Measurements from ENCODE around the gene ZCCHC17. TPM values are rescaled to one million over a fixed set of nuclear protein-coding genes. Genes with fewer than 3 reads are reported as not detected.
"Not testable (repeated sequence)": the region's sequence is repeated elsewhere in the genome, so short reads cannot be mapped to it uniquely, and the experiment has no call there.

ZCCHC17 gene
- total and polyA plus RNA-seq, 2 experiments from 2014 or later, result 25.9 to 44.3 TPM

GRCh38 chr1:31257213-31257612 lies 39.6 kb upstream of the ZCCHC17 start:
- Histone ChIP-seq H2AFZ (no peak overlapping the region), H3K4me2 (no peak overlapping the region), H3K4me1 (ENCODE audit: insufficient read depth) (no peaks in the 10 kb centered on the region), H3K9me3 (ENCODE audit: low read depth) (no peaks in the 10 kb centered on the region), H3K36me3 (replicated peaks; ENCODE audit: insufficient read depth, low read depth) (no peaks in the 10 kb centered on the region), H3K4me3 (no peak overlapping the region), H3K27ac (no peak overlapping the region), H4K20me1 (ENCODE audit: insufficient read depth, poor library complexity, severe bottlenecking) (no peaks in the 10 kb centered on the region), H3K9me2 (replicated peaks; ENCODE audit: insufficient read depth) (no peaks in the 10 kb centered on the region), H3K27me3 (no peaks in the 10 kb centered on the region), H3K79me2 (no peaks in the 10 kb centered on the region)
- 100% methylated on average over 1 of the region's 1 CpG for WGBS (ENCODE audit: low lambda C conversion rate, missing lambda C conversion rate)
- no peak for DNase-seq (ENCODE audit: low spot score)
- TF ChIP-seq EZH2 (IDR thresholded peaks at IDR 0.05; ENCODE audit: borderline replicate concordance) (no peak), EZH2phosphoT487 (IDR thresholded peaks at IDR 0.05; ENCODE audit: low read depth, severe bottlenecking, unreplicated experiment) (no peak), CTCF (IDR thresholded peaks at IDR 0.05; ENCODE audit: poor library complexity) (no peak)

GRCh38 chr1:31258581-31258980 lies 38.3 kb upstream of the ZCCHC17 start:
- no peaks in the 10 kb centered on the region for H3K36me3 ChIP-seq (replicated peaks; ENCODE audit: insufficient read depth, low read depth)
- no peaks in the 10 kb centered on the region for H3K9me2 ChIP-seq (replicated peaks; ENCODE audit: insufficient read depth)
- H3K4me3 ChIP-seq, result no peak overlapping the region
- no peak overlapping the region for H2AFZ ChIP-seq
- TF ChIP-seq EZH2 (IDR thresholded peaks at IDR 0.05; ENCODE audit: borderline replicate concordance) (no peak), EZH2phosphoT487 (IDR thresholded peaks at IDR 0.05; ENCODE audit: low read depth, severe bottlenecking, unreplicated experiment) (no peak), CTCF (IDR thresholded peaks at IDR 0.05; ENCODE audit: poor library complexity) (no peak)
- no peak for DNase-seq (ENCODE audit: low spot score)
- H3K27me3 ChIP-seq, result no peaks in the 10 kb centered on the region
- H3K4me2 ChIP-seq, result no peak overlapping the region
- H3K79me2 ChIP-seq, result no peaks in the 10 kb centered on the region
- no peaks in the 10 kb centered on the region for H3K4me1 ChIP-seq (ENCODE audit: insufficient read depth)
- H4K20me1 ChIP-seq (ENCODE audit: insufficient read depth, poor library complexity, severe bottlenecking), result no peaks in the 10 kb centered on the region
- no peaks in the 10 kb centered on the region for H3K9me3 ChIP-seq (ENCODE audit: low read depth)
- H3K27ac ChIP-seq, result no peak overlapping the region
- 74% methylated on average over 1 of the region's 1 CpG for WGBS (ENCODE audit: low lambda C conversion rate, missing lambda C conversion rate)

- H3K27me3 ChIP-seq, result no peaks in the 10 kb centered on the region
- H3K4me3 ChIP-seq, result no peak overlapping the region
- H4K20me1 ChIP-seq (ENCODE audit: insufficient read depth, poor library complexity, severe bottlenecking), result no peaks in the 10 kb centered on the region
- H2AFZ ChIP-seq, result no peak overlapping the region
- 74% methylated on average over 3 of the region's 3 CpGs for WGBS (ENCODE audit: low lambda C conversion rate, missing lambda C conversion rate)
- no peaks in the 10 kb centered on the region for H3K79me2 ChIP-seq
- H3K9me3 ChIP-seq (ENCODE audit: low read depth), result no peaks in the 10 kb centered on the region
- no peak for DNase-seq (ENCODE audit: low spot score)
- no peaks in the 10 kb centered on the region for H3K4me1 ChIP-seq (ENCODE audit: insufficient read depth)
- H3K4me2 ChIP-seq, result no peak overlapping the region
- no peaks in the 10 kb centered on the region for H3K9me2 ChIP-seq (replicated peaks; ENCODE audit: insufficient read depth)
- H3K27ac ChIP-seq, result no peak overlapping the region
- TF ChIP-seq EZH2 (IDR thresholded peaks at IDR 0.05; ENCODE audit: borderline replicate concordance), result no peak
- no peaks in the 10 kb centered on the region for H3K36me3 ChIP-seq (replicated peaks; ENCODE audit: insufficient read depth, low read depth)
These were observed 37.1 kb upstream of the ZCCHC17 start for GRCh38 chr1:31259746-31260145.

- no peak overlapping the region for H3K4me2 ChIP-seq
- DNase-seq (ENCODE audit: low spot score), result no peak
- H3K27ac ChIP-seq, result no peak overlapping the region
- WGBS (ENCODE audit: low lambda C conversion rate, missing lambda C conversion rate), result 100% methylated on average over 3 of the region's 3 CpGs
- H4K20me1 ChIP-seq (ENCODE audit: insufficient read depth, poor library complexity, severe bottlenecking), result no peaks in the 10 kb centered on the region
- H2AFZ ChIP-seq, result no peak overlapping the region
- H3K36me3 ChIP-seq (replicated peaks; ENCODE audit: insufficient read depth, low read depth), result no peaks in the 10 kb centered on the region
- H3K4me3 ChIP-seq, result no peak overlapping the region
- H3K79me2 ChIP-seq, result no peaks in the 10 kb centered on the region
- TF ChIP-seq EZH2 (IDR thresholded peaks at IDR 0.05; ENCODE audit: borderline replicate concordance) (no peak), EZH2phosphoT487 (IDR thresholded peaks at IDR 0.05; ENCODE audit: low read depth, severe bottlenecking, unreplicated experiment) (no peak), CTCF (IDR thresholded peaks at IDR 0.05; ENCODE audit: poor library complexity) (no peak)
- no peaks in the 10 kb centered on the region for H3K27me3 ChIP-seq
- H3K9me2 ChIP-seq (replicated peaks; ENCODE audit: insufficient read depth), result no peaks in the 10 kb centered on the region
- H3K4me1 ChIP-seq (ENCODE audit: insufficient read depth), result no peaks in the 10 kb centered on the region
- H3K9me3 ChIP-seq (ENCODE audit: low read depth), result no peaks in the 10 kb centered on the region
These were observed 34.9 kb upstream of the ZCCHC17 start for GRCh38 chr1:31261916-31262315.

- WGBS (ENCODE audit: low lambda C conversion rate, missing lambda C conversion rate), result 96% methylated on average over 5 of the region's 5 CpGs
- H3K79me2 ChIP-seq; H3K9me3 ChIP-seq (ENCODE audit: low read depth); H3K27ac ChIP-seq; DNase-seq (ENCODE audit: low spot score); H2AFZ ChIP-seq; H4K20me1 ChIP-seq (ENCODE audit: insufficient read depth, poor library complexity, severe bottlenecking); H3K4me1 ChIP-seq (ENCODE audit: insufficient read depth); H3K4me3 ChIP-seq; H3K27me3 ChIP-seq; H3K9me2 ChIP-seq (replicated peaks; ENCODE audit: insufficient read depth); H3K36me3 ChIP-seq (replicated peaks; ENCODE audit: insufficient read depth, low read depth); H3K4me2 ChIP-seq: not testable (repeated sequence)
These were observed 34.4 kb upstream of the ZCCHC17 start for GRCh38 chr1:31262393-31262792.
